ENCODE measurements around the gene KLK8. TPM values are rescaled to one million over a fixed set of nuclear protein-coding genes. Genes with fewer than 3 reads are reported as not detected.

Gene KLK8
- total and polyA plus RNA-seq, 2 of the 13 experiments (the other 11 are each of a cell fraction or from before 2014, with no cell fraction given) = not detected

- H3K27ac ChIP-seq (ENCODE audit: extremely low read length, insufficient read depth, low read length) = no peak overlapping the region
- no peak overlapping the region for H3K9ac ChIP-seq (ENCODE audit: insufficient read depth, low read depth, low read length)
- H3K36me3 ChIP-seq (replicated peaks in 1 of 2; ENCODE audit: control insufficient read depth in 1 of 2, insufficient read depth in 2 of 2, low read length in 2 of 2) = no peaks in the 10 kb centered on the region
- 22% methylated on average over 1 of the region's 1 CpG for WGBS (ENCODE audit: low lambda C conversion rate)
- no peaks in the 10 kb centered on the region for H3K9me3 ChIP-seq (ENCODE audit: low read length)
- H2AFZ ChIP-seq (ENCODE audit: low read length) = no peak overlapping the region
- no peaks in the 10 kb centered on the region for H4K20me1 ChIP-seq (ENCODE audit: insufficient read depth, low read length)
- ChIA-PET POLR2A (no interaction called here), CTCF (ENCODE audit: low intra/inter-chr PET ratio, low total read pairs) (no interaction called here)
- in situ Hi-C loops (cut with HindIII; ENCODE audit: extremely low pct_ligation_motif_present, low pct_unique_long_range_greater_than_20kb) = no loop called here
- no peak overlapping the region for H3K4me3 ChIP-seq (replicated peaks in 1 of 3; ENCODE audit: insufficient read depth in 1 of 3, low read depth in 2 of 3, low read length in 3 of 3)
- intact Hi-C loops (cut with micrococcal nuclease; ENCODE audit: unreplicated experiment) = no loop called here
- H3K4me2 ChIP-seq (ENCODE audit: low read depth, low read length) = no peak overlapping the region
- ATAC-seq = no peak
- no peaks in the 10 kb centered on the region for H3K4me1 ChIP-seq (ENCODE audit: insufficient read depth, low read length)
- DNase-seq (ENCODE audit: low spot score) = no peak
- H3K27me3 ChIP-seq (ENCODE audit: control insufficient read depth in 1 of 2, insufficient read depth in 2 of 2, low read length in 2 of 2) = peaks cover 3 to 10% of the 10 kb centered on the region in 2 experiments; a peak in 3 of 5 replicates
- FAIRE-seq = no peak
- no peaks in the 10 kb centered on the region for H3K79me2 ChIP-seq (ENCODE audit: insufficient read depth, low read length)
- TF ChIP-seq, protein P1, sequence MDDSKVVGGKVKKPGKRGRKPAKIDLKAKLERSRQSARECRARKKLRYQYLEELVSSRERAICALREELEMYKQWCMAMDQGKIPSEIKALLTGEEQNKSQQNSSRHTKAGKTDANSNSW (CRISPR knock-in tag; IDR thresholded peaks at IDR 0.05; ENCODE audit: borderline replicate concordance) = no peak
- TF ChIP-seq ZNF737 (CRISPR knock-in tag; IDR thresholded peaks at IDR 0.05; ENCODE audit: borderline replicate concordance) = no peak
- TF ChIP-seq EZH2 (conservative IDR thresholded peaks at IDR 0.05; ENCODE audit: low read depth, low read length) = no peak
- no peak for TF ChIP-seq TAF1 (CRISPR knock-in tag; IDR thresholded peaks at IDR 0.05)
- TF ChIP-seq ZNF224 (CRISPR knock-in tag; IDR thresholded peaks at IDR 0.05) = no peak
- no peak for TF ChIP-seq JUN (CRISPR knock-in tag; IDR thresholded peaks at IDR 0.05)
- TF ChIP-seq ZNF800 (CRISPR knock-in tag; IDR thresholded peaks at IDR 0.05) = no peak
- no peak for TF ChIP-seq ZNF747 (CRISPR knock-in tag; IDR thresholded peaks at IDR 0.05; ENCODE audit: borderline replicate concordance)
- no peak for TF ChIP-seq TGIF2 (CRISPR knock-in tag; IDR thresholded peaks at IDR 0.05)
- TF ChIP-seq, protein P2, sequence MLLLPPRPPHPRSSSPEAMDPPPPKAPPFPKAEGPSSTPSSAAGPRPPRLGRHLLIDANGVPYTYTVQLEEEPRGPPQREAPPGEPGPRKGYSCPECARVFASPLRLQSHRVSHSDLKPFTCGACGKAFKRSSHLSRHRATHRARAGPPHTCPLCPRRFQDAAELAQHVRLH (CRISPR knock-in tag; IDR thresholded peaks at IDR 0.05; ENCODE audit: borderline replicate concordance, low read depth) = no peak
- TF ChIP-seq ZNF121 (CRISPR knock-in tag; IDR thresholded peaks at IDR 0.05) = no peak
- no peak for TF ChIP-seq KAT8 (CRISPR knock-in tag; IDR thresholded peaks at IDR 0.05)
- no peak for TF ChIP-seq ZNF577 (CRISPR knock-in tag; IDR thresholded peaks at IDR 0.05; ENCODE audit: borderline replicate concordance, low read depth)
- no TSS peak for BruUV-seq (replicated peaks)
Observed at GRCh38 chr19:51005248-51005647, 3.8 kb upstream of the KLK8 start.

Measured in HepG2 (cell line).